ENCODE results near the gene CDH13. TPM values are rescaled to one million over a fixed set of nuclear protein-coding genes. Genes with fewer than 3 reads are reported as not detected.

CDH13 gene
- total and polyA plus RNA-seq, 2 donors (not counting 1 experiment from before 2014, with no cell fraction given), result 27.6 to 96.7 TPM

- no peak for DNase-seq (ENCODE audit: low read depth in 2 of 2)
- no peaks in the 10 kb centered on the region for H3K36me3 ChIP-seq (ENCODE audit: control insufficient read depth, insufficient read depth, low read length)
- H2AFZ ChIP-seq (ENCODE audit: low read length), result no peak overlapping the region
These were observed 997.8 kb downstream of the CDH13 start for GRCh38 chr16:83624429-83625120.

GRCh38 chr16:83626204-83626603 lies 999.4 kb downstream of the CDH13 start:
- H3K36me3 ChIP-seq (ENCODE audit: control insufficient read depth, insufficient read depth, low read length), result no peaks in the 10 kb centered on the region
- no peak overlapping the region for H3K27ac ChIP-seq (ENCODE audit: insufficient read depth, low read length)
- TF ChIP-seq CTCF (conservative IDR thresholded peaks at IDR 0.05 in 1 of 2, IDR thresholded peaks at IDR 0.05 in 1 of 2; ENCODE audit: low read depth in 1 of 2, low read length in 2 of 2) (no peak), EZH2 (IDR thresholded peaks at IDR 0.05; ENCODE audit: low read length, missing control alignments) (no peak)
- no peak for DNase-seq (ENCODE audit: low read depth in 2 of 2)
- H4K20me1 ChIP-seq (ENCODE audit: control insufficient read depth, extremely low read depth, insufficient read depth, low read length), result no peaks in the 10 kb centered on the region
- no peak overlapping the region for H3K4me2 ChIP-seq (ENCODE audit: extremely low read depth, insufficient read depth, low read length)
- no peaks in the 10 kb centered on the region for H3K27me3 ChIP-seq (ENCODE audit: control insufficient read depth, insufficient read depth, low read length)
- H2AFZ ChIP-seq (ENCODE audit: low read length), result no peak overlapping the region
- no peaks in the 10 kb centered on the region for H3K9me3 ChIP-seq (ENCODE audit: control insufficient read depth, insufficient read depth, low read depth, low read length)
- H3K4me1 ChIP-seq (ENCODE audit: control insufficient read depth, extremely low read depth, insufficient read depth, low read length), result no peaks in the 10 kb centered on the region
- H3K9ac ChIP-seq (ENCODE audit: insufficient read depth, low read length), result no peak overlapping the region
- H3K79me2 ChIP-seq (ENCODE audit: control insufficient read depth, insufficient read depth, low read length), result no peaks in the 10 kb centered on the region
- no peak overlapping the region for H3K4me3 ChIP-seq (replicated peaks in 1 of 4; ENCODE audit: control extremely low read depth in 1 of 4, insufficient read depth in 1 of 4, low read depth in 3 of 4, low read length in 4 of 4)

More at GRCh38 chr16:83624429-83625120, 997.8 kb downstream of the CDH13 start:
- no peaks in the 10 kb centered on the region for H3K79me2 ChIP-seq (ENCODE audit: control insufficient read depth, insufficient read depth, low read length)
- H3K9ac ChIP-seq (ENCODE audit: insufficient read depth, low read length), result no peak overlapping the region
- H3K27ac ChIP-seq (ENCODE audit: insufficient read depth, low read length), result no peak overlapping the region
- no peak for TF ChIP-seq CTCF (conservative IDR thresholded peaks at IDR 0.05 in 1 of 2, IDR thresholded peaks at IDR 0.05 in 1 of 2; ENCODE audit: low read depth in 1 of 2, low read length in 2 of 2)
- TF ChIP-seq EZH2 (IDR thresholded peaks at IDR 0.05; ENCODE audit: low read length, missing control alignments), result no peak
- H4K20me1 ChIP-seq (ENCODE audit: control insufficient read depth, extremely low read depth, insufficient read depth, low read length), result no peaks in the 10 kb centered on the region
- H3K27me3 ChIP-seq (ENCODE audit: control insufficient read depth, insufficient read depth, low read length), result no peaks in the 10 kb centered on the region
- H3K4me3 ChIP-seq (replicated peaks in 1 of 4; ENCODE audit: control extremely low read depth in 1 of 4, insufficient read depth in 1 of 4, low read depth in 3 of 4, low read length in 4 of 4), result no peak overlapping the region
- H3K4me2 ChIP-seq (ENCODE audit: extremely low read depth, insufficient read depth, low read length), result no peak overlapping the region
- H3K9me3 ChIP-seq (ENCODE audit: control insufficient read depth, insufficient read depth, low read depth, low read length), result no peaks in the 10 kb centered on the region
- no peaks in the 10 kb centered on the region for H3K4me1 ChIP-seq (ENCODE audit: control insufficient read depth, extremely low read depth, insufficient read depth, low read length)

GRCh38 chr16:83626676-83627075 lies 999.9 kb downstream of the CDH13 start:
- DNase-seq (ENCODE audit: low read depth in 2 of 2), result no peak
- H2AFZ ChIP-seq (ENCODE audit: low read length), result no peak overlapping the region
- TF ChIP-seq CTCF (conservative IDR thresholded peaks at IDR 0.05 in 1 of 2, IDR thresholded peaks at IDR 0.05 in 1 of 2; ENCODE audit: low read depth in 1 of 2, low read length in 2 of 2) (no peak), EZH2 (IDR thresholded peaks at IDR 0.05; ENCODE audit: low read length, missing control alignments) (no peak)

More at GRCh38 chr16:83626676-83627075, 999.9 kb downstream of the CDH13 start:
- no peak overlapping the region for H3K4me2 ChIP-seq (ENCODE audit: extremely low read depth, insufficient read depth, low read length)
- no peak overlapping the region for H3K4me3 ChIP-seq (replicated peaks in 1 of 4; ENCODE audit: control extremely low read depth in 1 of 4, insufficient read depth in 1 of 4, low read depth in 3 of 4, low read length in 4 of 4)
- H4K20me1 ChIP-seq (ENCODE audit: control insufficient read depth, extremely low read depth, insufficient read depth, low read length), result no peaks in the 10 kb centered on the region
- no peak overlapping the region for H3K9ac ChIP-seq (ENCODE audit: insufficient read depth, low read length)
- H3K36me3 ChIP-seq (ENCODE audit: control insufficient read depth, insufficient read depth, low read length), result no peaks in the 10 kb centered on the region
- no peaks in the 10 kb centered on the region for H3K27me3 ChIP-seq (ENCODE audit: control insufficient read depth, insufficient read depth, low read length)
- H3K9me3 ChIP-seq (ENCODE audit: control insufficient read depth, insufficient read depth, low read depth, low read length), result no peaks in the 10 kb centered on the region
- no peak overlapping the region for H3K27ac ChIP-seq (ENCODE audit: insufficient read depth, low read length)
- no peaks in the 10 kb centered on the region for H3K79me2 ChIP-seq (ENCODE audit: control insufficient read depth, insufficient read depth, low read length)
- H3K4me1 ChIP-seq (ENCODE audit: control insufficient read depth, extremely low read depth, insufficient read depth, low read length), result no peaks in the 10 kb centered on the region

Measured in fibroblast of lung (primary cell).